Medulla oblongata (tissue), 1 donor: Measurements from ENCODE around the gene ZNF552.

ENCODE experiments used
- DNase-seq: peaks from one replicate; pipeline ENCODE4 v3.0.0-alpha.2; 2015; ENCODE audit errors: extremely low spot score

ZNF552 gene

DNA sequence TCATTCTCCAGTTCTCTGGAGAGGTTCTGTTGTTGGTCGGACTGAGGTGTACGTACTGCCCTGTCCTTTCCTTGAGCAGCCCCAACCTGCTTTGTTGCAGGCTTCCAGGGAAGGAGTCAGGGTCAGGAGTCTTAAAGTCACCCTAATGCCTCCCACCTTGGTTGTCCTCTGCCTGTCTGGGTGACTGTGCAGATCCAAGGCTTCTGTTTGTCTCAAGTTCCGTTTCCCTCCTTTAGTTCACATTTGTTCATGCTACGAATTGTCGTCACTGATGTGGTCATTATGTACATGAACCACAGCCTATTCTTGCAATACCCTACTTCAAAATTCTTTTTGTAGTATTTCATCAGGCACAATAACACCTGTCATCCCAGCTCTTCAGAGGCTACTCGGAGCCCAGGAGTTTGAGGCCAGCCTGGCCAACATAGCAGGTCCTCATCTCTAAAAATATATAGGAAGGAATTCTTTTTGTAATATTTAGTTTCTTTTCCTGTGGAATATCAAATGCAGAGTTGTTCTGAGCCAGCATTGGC, 37.9 kb downstream of the ZNF552 start:
- no peak for DNase-seq

DNA sequence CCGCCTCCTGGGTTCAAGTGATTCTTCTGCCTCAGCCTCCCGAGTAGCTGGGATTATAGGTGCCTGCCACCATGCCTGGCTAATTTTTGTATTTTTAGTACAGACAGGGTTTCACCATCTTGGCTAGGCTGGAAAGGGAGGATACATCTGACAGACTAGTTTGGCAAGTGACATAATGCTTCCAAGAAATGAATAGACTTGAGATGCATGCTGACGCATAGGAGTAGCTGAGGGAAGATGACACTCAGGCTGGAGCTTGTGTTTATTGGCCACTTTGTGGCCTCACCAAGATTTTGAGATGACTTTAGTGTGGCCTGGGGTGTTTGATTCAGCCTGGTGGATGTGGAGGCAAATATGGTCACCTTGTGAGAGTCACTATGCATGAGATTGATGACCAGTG, 41.2 kb downstream of the ZNF552 start:
- DNase-seq: no peak

DNA sequence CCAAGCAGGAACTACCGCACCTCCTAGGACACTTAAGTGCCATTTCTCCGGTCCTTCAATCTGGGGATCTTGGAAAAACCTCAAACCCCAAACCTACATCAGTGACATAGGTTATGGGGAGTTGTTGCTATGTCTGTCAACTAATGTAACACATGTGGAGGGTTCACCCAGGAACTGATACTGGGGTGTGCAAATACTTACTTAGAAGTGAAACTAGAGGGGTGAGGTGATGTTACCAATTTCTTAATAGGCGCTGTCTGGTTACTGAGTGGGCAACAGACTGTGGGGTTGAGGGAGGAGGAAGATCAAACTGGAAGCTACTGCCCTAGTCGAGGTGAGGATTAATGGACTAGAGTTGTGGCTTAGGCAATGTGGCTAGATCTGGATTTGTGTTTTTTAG, 43.3 kb downstream of the ZNF552 start:
- DNase-seq: no peak

DNA sequence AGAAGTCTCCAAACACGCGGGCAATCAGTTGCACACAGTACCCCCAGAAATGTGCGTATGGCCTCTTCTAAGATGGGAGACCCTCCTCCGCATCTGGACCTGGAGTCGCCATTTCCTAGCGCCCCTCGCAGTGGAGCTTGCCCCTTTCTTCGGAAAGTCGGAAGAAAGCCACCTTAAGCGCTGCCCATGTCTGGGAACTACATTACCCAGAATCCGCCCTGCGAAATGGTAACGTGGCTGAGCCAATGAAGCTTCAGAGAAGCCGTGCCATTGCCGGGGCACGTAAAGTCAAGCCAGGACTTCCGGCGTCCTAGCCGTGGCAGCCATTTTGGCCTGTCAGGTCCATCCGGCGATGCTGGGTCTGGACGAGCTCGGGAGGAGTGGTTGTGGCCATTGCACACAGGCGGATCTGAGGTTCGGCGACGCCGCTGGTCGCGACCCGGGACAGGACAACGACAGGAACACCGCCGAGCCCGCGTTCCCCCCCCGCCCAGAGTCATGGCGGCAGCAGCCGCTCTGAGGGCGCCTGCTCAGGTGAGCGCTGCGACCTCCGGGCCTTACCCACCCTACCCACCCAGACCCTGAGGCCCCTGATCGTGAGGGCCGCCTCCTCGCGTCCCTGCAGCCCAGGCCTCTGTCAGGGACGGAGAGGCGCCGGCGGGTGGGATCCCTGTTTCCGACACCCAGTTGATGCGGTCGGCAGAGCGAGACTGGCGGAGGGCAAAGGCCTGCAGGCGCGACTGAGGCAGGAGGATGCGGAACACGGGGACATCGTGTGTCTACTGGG, 45.2 kb downstream of the ZNF552 start, which contains the start of gene ZNF586:
Gene ZNF586, plus strand, starts transcription at position 332 of the 787 bp plus-strand sequence. Its CDS starts 167 bp downstream, at position 499.
- DNase-seq: peak; percentile 96

DNA sequence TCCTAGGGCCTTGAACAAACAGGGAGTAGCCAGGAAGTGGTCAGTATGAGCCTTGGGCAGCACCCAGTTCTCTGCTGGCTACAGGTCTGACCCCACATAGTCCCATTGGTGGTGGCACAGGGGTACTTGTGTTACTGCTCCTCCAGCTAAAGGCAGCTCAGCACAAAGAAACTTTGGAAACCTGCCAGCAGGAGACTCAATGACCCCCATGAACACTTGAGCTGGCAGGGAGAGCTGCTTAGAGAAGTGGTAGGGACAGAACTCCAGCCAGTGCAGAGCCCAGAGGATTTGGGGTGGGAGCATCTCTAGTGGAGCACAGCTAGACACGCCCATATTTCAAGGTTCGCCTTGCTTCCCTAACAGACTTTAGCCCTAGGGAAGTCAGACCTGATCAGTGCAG, 55.6 kb downstream of the ZNF552 start:
- DNase-seq: peak; percentile 15

DNA sequence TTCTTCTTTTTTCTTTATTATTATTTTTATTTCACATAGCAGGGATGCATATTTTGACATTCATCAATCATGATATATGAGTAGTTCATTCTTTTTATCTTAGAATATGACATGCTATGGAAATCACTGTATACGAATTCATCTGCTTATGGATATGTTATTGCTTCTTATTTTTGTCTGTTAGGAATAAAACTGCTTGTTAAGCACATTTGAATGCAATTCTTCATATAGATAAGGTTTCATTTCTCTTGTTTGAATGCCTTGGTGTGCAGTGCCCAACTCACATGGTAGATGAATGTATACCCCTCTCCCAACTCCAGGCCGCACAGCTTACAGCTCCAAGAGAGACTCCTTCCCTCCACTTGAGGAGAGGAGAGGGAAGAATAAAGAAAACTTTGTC, 56.8 kb downstream of the ZNF552 start:
- DNase-seq: no peak
